GM21390 (cell line): ENCODE measurements around the gene MLH3.

ENCODE experiments used
- ATAC-seq: cut with Tn5 transposase; IDR thresholded peaks from one replicate; pipeline ENCODE4 v1.9.1; 2021; ENCODE audit not compliant: unreplicated experiment

Gene MLH3

GRCh38 chr14:74985806-74986205 is 65.5 kb downstream of the MLH3 start:
- ATAC-seq = no peak

DNA sequence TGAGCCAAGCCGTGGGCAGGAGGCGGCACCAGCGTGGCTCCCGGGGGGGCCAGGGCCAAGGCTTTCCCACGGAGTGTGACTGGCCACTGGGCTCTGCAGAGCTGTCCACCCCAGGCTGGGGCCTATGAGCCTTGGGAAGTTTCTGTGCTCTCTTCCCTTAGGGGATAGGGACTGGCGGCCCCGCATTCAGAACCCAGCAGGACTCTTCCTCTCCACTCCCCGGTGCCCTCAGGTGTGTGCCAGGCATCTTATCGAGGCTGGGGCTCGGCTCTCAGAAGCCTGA is 66.3 kb downstream of the MLH3 start:
- ATAC-seq = no peak

DNA sequence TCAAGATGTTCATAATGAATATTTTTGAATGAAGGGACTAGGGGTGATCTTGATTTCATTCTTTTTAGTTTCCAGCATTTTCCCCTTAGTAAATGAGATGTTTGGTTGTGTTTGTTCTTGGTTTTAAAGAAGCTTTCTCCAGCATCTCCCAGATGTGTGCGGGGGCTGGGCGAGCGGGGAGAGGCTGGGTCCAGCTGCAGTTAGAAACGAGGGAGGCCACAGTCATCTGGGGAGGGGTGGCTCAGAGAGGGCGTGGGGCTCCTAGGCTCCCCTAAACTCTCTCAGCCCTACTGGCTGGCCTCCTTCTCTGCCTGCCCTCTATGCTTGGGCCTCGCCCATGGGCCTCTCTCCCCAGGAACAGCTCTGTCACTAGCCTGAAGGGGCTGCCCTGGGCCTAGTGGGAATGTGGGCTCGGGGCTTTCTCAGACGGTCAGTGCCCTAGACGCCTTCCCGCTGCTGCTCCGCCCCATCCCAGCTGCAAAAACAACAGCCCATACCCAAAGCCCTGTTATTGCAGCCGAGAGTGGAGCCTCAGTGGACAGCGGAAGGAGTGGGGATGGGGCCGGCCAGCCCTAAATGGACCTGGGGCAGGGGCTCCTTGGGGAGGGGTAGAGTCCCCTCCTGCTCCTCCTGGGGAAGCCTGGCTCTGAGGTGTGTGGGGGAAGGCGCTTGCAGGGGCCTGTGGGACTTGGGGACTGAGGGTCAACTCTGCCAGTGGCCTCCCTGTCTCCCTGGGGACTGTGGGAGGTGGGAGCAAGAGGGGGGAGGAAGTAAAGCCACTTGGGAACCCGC is 66.8 kb downstream of the MLH3 start:
- no peak for ATAC-seq

GRCh38 chr14:74983343-74983742 is 67.9 kb downstream of the MLH3 start:
- no peak for ATAC-seq

DNA sequence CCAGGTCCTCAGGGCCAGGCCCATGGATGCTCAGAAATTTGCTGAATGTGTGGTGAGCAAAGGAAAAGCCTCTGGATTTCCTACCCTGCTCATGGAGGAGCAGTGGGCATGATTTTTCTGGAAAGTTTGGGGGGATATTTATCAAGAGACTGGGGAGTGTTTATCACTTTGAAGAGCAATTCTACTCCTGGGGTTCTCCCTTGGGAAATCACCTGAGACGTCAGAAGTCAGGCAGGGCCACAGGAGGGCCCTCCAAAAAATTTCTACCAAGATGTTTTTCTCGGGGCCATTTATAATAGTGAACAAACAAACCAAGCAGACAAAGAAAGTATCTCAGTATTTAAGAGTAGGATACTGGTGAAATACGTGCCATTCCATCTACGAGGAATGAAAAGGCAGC is 68.6 kb downstream of the MLH3 start:
- ATAC-seq = no peak

DNA sequence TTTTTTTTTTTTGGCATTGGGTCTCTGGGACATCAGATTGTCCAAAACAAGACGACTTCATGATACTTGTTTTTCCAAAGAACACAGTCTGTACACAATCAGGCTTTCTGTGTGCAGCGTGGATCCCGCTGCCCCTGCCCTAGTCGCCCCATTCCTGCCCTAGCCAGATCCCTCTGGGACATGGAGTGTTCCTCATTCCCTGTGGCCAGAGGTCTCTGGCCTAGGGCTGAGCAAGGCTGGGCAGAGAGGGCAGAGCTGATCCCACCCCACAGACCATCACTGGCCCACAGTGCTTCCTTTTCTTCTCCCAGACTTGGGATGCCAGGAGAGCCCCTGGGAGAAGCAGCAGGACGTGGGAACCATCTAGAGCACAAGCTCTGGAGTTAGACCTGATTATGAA is 69.4 kb downstream of the MLH3 start:
- ATAC-seq = no peak

DNA sequence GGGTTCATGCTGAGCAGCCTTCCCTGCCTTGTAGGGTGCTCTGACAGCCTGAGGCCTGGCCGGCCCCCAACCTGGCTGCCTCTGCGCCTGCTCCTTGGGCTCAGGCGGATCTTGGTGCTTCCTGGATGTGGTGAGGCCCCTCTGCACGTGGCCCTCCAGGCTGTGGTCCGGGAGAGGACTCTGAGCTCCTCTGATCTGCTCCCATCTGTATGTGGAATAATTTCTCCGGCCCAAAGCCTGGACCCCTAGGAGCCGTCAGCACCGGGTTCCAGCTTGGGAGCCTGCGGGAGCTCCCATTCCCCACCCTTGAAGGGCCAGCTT is 69.8 kb downstream of the MLH3 start:
- ATAC-seq = no peak

GRCh38 chr14:74980731-74981461 is 70.4 kb downstream of the MLH3 start:
- no peak for ATAC-seq

GRCh38 chr14:74980398-74980730 is 70.9 kb downstream of the MLH3 start:
- ATAC-seq = no peak

DNA sequence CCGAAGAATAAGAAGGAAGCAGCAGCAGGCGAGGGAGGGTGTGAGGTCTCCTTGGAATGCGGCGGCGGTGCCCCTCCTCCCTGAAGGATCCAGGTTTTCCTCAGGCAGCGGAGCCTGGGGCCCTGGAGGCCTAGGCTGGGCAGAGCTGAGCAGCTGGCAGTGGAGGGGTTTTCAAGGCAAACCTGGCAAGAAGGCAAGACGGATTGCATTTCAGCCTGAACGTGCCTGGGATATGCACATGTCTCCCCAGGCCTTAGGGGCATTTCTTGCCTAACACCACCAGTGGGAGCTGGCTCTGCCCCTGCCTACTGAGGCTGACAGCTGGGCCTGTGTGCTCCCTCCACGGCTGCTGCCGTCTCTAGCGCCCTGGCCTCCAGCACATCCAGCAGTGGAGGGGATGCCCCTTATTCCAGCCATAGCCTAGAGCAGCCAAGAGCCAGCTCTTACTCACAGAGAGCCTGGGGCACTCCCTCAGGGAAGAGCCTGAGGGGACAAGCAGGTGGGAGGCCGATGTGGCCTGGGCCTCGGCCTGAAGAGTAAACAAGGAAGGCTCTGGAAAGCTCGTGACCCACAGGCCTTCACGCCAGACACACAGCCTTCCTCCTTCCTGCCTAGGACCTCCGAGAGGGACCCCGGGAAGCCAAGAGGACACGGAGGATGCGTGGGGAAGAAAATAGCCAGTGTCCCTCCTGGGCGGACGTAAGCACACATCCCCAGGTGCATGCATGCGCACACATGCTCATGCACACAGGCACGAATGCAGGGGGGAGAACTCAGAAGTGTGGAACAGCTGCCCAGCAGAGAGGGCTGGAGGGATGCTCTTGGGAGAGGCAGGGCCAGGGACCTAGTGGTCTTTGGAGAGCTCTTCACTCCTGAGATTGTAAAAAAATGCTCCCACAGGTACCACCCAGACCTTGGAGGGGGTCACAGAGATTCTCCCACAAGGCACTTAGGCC is 71.5 kb downstream of the MLH3 start:
- no peak for ATAC-seq

GRCh38 chr14:74979029-74979428 is 72.2 kb downstream of the MLH3 start:
- ATAC-seq = no peak

- no peak for ATAC-seq
These were observed 72.8 kb downstream of the MLH3 start for GRCh38 chr14:74978416-74978947.

DNA sequence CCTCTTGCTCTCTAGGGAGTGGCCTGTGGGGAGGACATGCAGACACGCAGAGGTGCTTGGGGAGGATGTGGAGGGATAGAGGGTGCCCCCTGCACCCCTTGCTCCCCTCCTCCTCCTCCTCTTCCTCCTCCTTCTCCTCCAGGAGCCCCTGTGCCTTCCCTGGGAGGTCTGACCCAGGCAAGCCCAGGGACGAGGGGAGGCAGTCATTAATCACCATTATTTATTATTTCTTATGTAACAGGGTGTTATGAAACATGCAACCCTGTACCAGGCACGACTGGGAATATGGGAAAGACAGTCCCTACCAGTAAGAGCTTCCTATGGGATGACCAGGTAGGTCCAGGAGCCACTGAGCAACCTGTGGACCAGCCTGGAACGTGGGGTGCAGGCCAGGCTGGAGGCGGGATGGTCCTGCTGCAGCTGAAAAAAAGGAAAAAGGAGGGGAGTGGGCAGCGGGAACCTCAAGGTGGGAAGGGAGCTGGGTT is 73.3 kb downstream of the MLH3 start:
- no peak for ATAC-seq

GRCh38 chr14:74977164-74977900 is 73.9 kb downstream of the MLH3 start:
- ATAC-seq = no peak

GRCh38 chr14:74976264-74977113 is 74.8 kb downstream of the MLH3 start:
- ATAC-seq = no peak

GRCh38 chr14:74975059-74975810 is 76.0 kb downstream of the MLH3 start:
- ATAC-seq = no peak

DNA sequence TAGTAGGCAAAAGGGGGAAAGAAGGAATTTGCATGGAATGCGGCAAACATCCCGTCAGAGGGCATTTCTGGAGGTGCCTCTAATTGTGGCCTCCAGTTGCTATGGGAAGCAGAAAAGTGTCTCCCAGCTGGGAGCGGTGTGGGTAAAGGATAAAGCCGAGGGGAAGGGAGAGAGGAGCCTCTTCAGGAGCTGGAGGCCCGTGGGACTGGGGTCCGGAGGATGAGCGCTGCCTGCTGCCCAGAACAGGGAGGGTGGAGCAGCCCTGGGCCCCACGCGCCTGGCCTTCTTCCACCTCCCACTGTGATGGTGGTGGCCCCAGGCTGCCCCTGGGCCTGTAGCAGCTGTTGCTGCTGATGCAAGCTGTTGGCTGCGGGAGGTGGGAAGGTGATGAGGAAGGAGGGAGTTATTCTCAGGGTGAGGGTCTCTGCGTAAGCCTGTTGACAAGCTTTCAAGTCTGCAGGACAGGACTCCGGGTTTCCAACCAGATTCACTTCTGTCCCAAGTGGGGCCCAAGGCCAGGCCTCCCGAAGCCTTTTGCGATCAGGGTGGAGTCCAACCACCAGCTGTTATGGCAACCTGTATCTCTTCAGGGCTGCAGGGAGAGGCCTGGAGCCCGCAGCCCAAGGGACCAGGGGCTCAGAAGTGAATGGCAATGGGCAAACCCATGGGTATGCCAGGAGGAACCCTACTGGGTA is 76.8 kb downstream of the MLH3 start:
- ATAC-seq = no peak

DNA sequence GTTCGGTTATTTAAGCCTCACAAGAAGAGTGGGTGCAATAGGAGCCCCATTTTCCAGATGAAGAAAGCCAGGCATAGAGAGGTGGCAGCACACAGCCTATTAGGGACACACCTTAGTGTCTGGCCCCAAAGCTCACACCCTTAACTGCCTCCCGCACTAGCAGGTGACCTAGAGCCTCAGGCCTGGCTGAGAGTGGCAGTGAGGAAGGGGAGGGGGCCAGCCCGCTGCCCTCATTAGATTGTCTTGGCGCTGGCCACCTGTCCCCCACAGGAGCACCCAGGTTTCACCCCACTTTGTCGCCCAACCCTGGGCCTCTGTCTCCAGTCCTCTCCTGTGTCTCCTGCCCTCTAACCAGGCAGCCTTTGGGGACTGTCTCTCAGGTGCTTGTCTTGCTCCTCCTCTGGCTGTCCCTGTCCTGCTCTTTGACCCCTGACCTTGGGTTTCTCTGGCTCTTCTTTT is 77.3 kb downstream of the MLH3 start:
- no peak for ATAC-seq
